Activated CD4-positive, alpha-beta T cell treated with anti-CD3 and anti-CD28 coated beads, Interleukin-2, Interleukin-6, amounts not matched to agents 100 ng/mL and 50 ng/mL, durations not matched to agents 16 hours and 8 hours (primary cell): Measurements from ENCODE around the gene OR4F15.

ENCODE experiments used
- DNase-seq: peaks from one replicate; pipeline ENCODE4 v3.0.0-alpha.2; 2020

OR4F15 gene

GRCh38 chr15:101804375-101804774 lies 7.6 kb upstream of the OR4F15 start:
- DNase-seq: no peak

- DNase-seq: no peak
These were observed 7.1 kb upstream of the OR4F15 start for GRCh38 chr15:101804941-101805340.

DNA sequence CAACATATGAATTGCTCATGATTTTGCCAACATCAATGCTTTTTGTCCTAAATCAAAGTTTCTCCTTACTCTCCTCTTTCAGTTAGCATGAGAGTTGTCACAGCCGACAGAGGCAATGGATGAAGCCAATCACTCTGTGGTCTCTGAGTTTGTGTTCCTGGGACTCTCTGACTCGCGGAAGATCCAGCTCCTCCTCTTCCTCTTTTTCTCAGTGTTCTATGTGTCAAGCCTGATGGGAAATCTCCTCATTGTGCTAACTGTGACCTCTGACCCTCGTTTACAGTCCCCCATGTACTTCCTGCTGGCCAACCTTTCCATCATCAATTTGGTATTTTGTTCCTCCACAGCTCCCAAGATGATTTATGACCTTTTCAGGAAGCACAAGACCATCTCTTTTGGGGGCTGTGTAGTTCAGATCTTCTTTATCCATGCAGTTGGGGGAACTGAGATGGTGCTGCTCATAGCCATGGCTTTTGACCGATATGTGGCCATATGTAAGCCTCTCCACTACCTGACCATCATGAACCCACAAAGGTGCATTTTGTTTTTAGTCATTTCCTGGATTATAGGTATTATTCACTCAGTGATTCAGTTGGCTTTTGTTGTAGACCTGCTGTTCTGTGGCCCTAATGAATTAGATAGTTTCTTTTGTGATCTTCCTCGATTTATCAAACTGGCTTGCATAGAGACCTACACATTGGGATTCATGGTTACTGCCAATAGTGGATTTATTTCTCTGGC lies 6.2 kb upstream of the OR4F15 start:
- DNase-seq: no peak

DNA sequence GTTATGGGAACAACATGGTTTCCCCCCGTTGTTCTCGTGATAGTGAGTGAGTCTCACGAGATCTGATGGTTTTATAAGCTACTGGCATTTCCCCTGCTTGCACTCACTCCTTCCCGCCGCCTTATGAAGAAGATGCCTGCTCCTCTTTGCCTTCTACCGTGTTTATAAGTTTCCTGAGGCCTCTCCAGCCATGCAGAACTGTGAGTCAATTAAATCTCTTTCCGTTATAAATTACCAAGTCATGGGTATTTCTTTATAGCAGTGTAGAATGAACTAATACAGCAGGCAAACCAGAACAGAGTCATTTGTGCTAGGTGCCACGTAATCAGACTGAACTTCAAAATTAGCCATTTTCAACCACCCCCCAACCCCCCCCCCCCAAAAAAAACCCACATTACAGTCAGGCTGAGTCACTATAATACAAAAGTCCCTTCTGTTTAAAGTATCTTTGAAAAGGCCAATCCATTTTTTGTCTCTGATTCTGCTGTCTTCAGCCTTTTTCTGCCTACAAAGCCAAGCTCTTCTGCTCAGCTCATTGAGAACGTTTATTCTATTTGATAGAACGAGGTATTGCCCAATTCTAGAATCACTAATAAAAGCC lies 4.6 kb upstream of the OR4F15 start:
- DNase-seq: no peak

GRCh38 chr15:101808201-101808600 lies 3.8 kb upstream of the OR4F15 start:
- DNase-seq: no peak

DNA sequence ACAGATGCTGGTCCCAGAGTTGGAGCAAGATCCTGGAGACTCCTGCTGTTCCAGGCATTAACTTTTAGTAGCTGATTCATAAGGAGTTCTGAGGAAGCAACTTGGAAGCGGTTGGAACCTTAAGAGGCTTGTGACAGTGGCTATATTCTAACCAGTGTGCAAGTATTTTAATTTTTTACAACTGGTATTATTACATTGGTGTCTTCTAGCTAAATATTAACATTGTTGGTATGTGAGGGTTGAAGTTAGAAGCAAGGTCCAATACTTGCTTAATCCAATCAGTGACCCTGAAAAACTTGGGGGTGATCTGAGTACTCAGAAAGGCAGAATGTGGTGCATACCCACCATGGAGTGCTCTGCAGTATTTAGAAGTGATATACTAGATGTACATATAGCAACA lies 1.5 kb upstream of the OR4F15 start:
- DNase-seq: no peak

GRCh38 chr15:101810876-101811275 lies 1.1 kb upstream of the OR4F15 start:
- DNase-seq: no peak

DNA sequence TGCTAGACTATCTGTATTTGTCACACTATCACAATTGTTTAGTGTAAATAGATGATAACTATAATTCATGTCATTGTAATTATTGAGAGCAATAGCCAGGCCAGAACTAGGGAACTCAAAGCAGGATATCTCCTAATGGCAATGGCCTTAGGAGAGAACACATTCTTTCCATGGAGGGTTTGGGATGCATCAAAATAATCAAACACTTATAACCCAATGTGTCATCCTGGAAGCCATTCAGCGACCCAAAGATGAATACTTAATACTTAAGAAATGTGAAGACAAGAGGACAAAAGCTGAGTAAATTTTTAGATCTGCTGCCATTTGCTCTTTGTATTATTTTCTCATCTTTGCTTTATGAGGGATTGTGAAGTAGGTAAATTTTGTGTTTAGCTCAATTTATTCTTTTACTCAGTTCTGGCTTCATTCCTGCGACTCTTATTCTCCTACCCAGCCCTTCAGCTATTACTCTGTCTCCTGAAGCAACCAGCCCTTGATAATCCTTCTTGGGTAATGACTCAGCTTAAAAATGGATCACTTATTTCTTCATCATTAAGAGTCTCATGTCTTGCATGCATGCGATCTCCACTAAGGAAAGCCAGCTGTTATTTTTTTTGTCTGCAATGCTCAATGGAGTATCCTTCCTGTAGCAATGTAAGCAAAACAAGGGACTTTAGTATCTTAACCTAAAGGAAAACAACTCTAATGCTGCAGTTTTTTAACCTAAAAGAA lies 2.0 kb downstream of the OR4F15 start:
- no peak for DNase-seq

DNA sequence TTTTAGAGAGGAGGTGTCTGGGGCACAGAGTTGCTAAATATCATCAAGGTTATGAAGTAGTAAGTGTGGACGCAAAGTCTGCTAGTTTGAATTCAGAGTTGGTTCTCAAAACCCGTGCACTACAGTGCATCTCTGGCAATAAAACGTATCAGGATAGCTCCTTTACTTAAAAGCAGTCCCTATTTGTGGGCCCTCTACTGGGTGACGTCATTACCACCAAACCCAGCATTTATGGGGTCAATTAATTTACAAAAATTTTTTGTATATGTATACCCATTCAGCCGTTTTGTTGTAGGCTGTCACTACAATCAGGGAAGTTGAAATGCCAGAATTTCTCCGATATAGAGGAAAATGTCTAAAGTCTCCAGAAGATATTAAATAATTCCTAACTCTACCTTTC lies 8.8 kb downstream of the OR4F15 start:
- DNase-seq: no peak

- no peak for DNase-seq
These were observed 15.3 kb downstream of the OR4F15 start for GRCh38 chr15:101827257-101827656.

- DNase-seq: no peak
These were observed 16.8 kb downstream of the OR4F15 start for GRCh38 chr15:101828774-101829173.

- DNase-seq: no peak
These were observed 29.7 kb downstream of the OR4F15 start for GRCh38 chr15:101841656-101842055.

- DNase-seq: no peak
These were observed 32.9 kb downstream of the OR4F15 start for GRCh38 chr15:101844916-101845315.

GRCh38 chr15:101852356-101852755 lies 40.4 kb downstream of the OR4F15 start:
- no peak for DNase-seq
